HCT116 (cell line): ENCODE measurements around the gene DHX34. TPM values are rescaled to one million over a fixed set of nuclear protein-coding genes. Genes with fewer than 3 reads are reported as not detected.
A peak's percentile ranks its signal among the peaks of the same experiment; 100 is the strongest.

Source experiments
- ATAC-seq: fragments of 200-7000 bp; cut with Tn5 transposase; 2 replicates; pipeline ENCODE4 v1.9.1; 2020; ENCODE audit warnings: mild to moderate bottlenecking, moderate library complexity
- BruUV-seq: library from RNA; stranded (reverse); fragments of 400-500 nt; replicated peaks from 2 replicates; lab custom pipeline; 2021; lab: Mats Ljungman, UMichigan
- CTCF ChIA-PET: fragments of 300-600 bp; sonication (Branson Sonifier 250); formaldehyde crosslinking; loops from one replicate; lab custom pipeline; 2021; ENCODE audit warnings: antibody characterized with exemption; lab: Charles Lee
- POLR2A ChIA-PET: fragments of 300-600, 350-600 bp; sonication (Branson Sonifier 250); formaldehyde crosslinking; loops from one replicate; lab custom pipeline; 2021; ENCODE audit warnings: antibody characterized with exemption; lab: Charles Lee
- RAD21 ChIA-PET, 2 experiments: fragments of 300-600 bp; sonication (Branson Sonifier 250); formaldehyde crosslinking; loops; one replicate each; lab custom pipeline; 2023; ENCODE audit warnings: low total read pairs in 2 of 2; ENCODE audit not compliant: uncharacterized antibody in 2 of 2, unreplicated experiment in 2 of 2, low non-redundant PET in 1 of 2; lab: Charles Lee
- DNase-seq: peaks from one replicate; pipeline ENCODE4 v3.0.0-alpha.2; 2010; ENCODE audit warnings: low read depth, low spot score
- H2AFZ ChIP-seq: fragments of 200-600 bp; shearing (Covaris generic), sonication (generic); 2 replicates; pipeline ENCODE4 v1.6.1; 2017; ENCODE audit warnings: low read depth, mixed run types, mixed read lengths, antibody characterized with exemption, low read length; ENCODE audit not compliant: poor library complexity, severe bottlenecking
- H3K27ac ChIP-seq: 2 replicates; pipeline ENCODE4 v1.5.1; 2012; ENCODE audit warnings: low read depth, low read length
- H3K27me3 ChIP-seq: fragments of 200-600 bp; sonication (generic); 2 replicates; pipeline ENCODE4 v1.6.1; 2016; ENCODE audit warnings: mixed run types, low read length, mixed read lengths; ENCODE audit not compliant: insufficient read depth
- H3K36me3 ChIP-seq, 2 experiments: fragments of 200-500 bp in 1 of 2; fragments of 200-600 bp in 1 of 2; sonication (Bioruptor generic) in 1 of 2; sonication (generic) in 1 of 2; 2 replicates each; pipeline versions ENCODE4 v1.5.1 to v1.6.1; 2014 to 2016; ENCODE audit warnings: low read length in 2 of 2, inconsistent platforms in 1 of 2, mixed read lengths in 1 of 2, mixed run types in 1 of 2; ENCODE audit not compliant: insufficient read depth in 2 of 2, control insufficient read depth in 1 of 2
- H3K4me1 ChIP-seq, 2 experiments: fragments of 200-600 bp in 1 of 2; sonication (generic) in 1 of 2; 2 replicates each; pipeline versions ENCODE4 v1.5.1 to v1.6.1; 2012 to 2017; ENCODE audit warnings: low read length in 2 of 2, inconsistent platforms in 1 of 2, mild to moderate bottlenecking in 1 of 2, mixed read lengths in 1 of 2, mixed run types in 1 of 2, moderate library complexity in 1 of 2; ENCODE audit not compliant: insufficient read depth in 2 of 2, control insufficient read depth in 1 of 2
- H3K4me2 ChIP-seq: fragments of 200-600 bp; sonication (generic); 2 replicates; pipeline ENCODE4 v1.6.1; 2017; ENCODE audit warnings: mixed run types, low read length, mixed read lengths
- H3K4me3 ChIP-seq, 2 experiments: fragments of 200-600 bp in 1 of 2; sonication (generic) in 1 of 2; replicated peaks in 1 of 2; 2 replicates each; pipeline ENCODE4 v1.5.1; 2011 to 2016; ENCODE audit warnings: low read length in 2 of 2, control low read depth in 1 of 2, low read depth in 1 of 2, mild to moderate bottlenecking in 1 of 2, mixed read lengths in 1 of 2, mixed run types in 1 of 2
- H3K79me2 ChIP-seq: fragments of 200-600 bp; sonication (generic); 2 replicates; pipeline ENCODE4 v1.6.1; 2017; ENCODE audit warnings: mild to moderate bottlenecking, mixed run types, low read length, moderate library complexity, mixed read lengths; ENCODE audit not compliant: insufficient read depth
- H3K9ac ChIP-seq: fragments of 200-600 bp; sonication (generic); 2 replicates; pipeline ENCODE4 v1.6.1; 2016; ENCODE audit warnings: low read length, mixed read lengths
- H3K9me2 ChIP-seq: fragments of 200-600 bp; sonication (generic), shearing (Covaris generic); 2 replicates; pipeline ENCODE4 v1.6.1; 2017; ENCODE audit warnings: mixed run types, mild to moderate bottlenecking, moderate library complexity; ENCODE audit not compliant: insufficient read depth
- H3K9me3 ChIP-seq, 2 experiments: fragments of 200-500 bp in 1 of 2; fragments of 200-600 bp in 1 of 2; sonication (Bioruptor generic) in 1 of 2; sonication (generic) in 1 of 2; 2 replicates each; pipeline ENCODE4 v1.6.1; 2014 to 2017; ENCODE audit warnings: low read length in 2 of 2, mixed read lengths in 2 of 2, inconsistent platforms in 1 of 2, low read depth in 1 of 2, mild to moderate bottlenecking in 1 of 2, mixed run types in 1 of 2, moderate library complexity in 1 of 2; ENCODE audit not compliant: control insufficient read depth in 1 of 2, insufficient read depth in 1 of 2
- H4K20me1 ChIP-seq: fragments of 200-600 bp; sonication (generic), shearing (Covaris generic); 2 replicates; pipeline ENCODE4 v1.6.1; 2017; ENCODE audit warnings: mixed run types, mild to moderate bottlenecking, moderate library complexity; ENCODE audit not compliant: insufficient read depth
- CBX3 ChIP-seq: IDR thresholded peaks from 2 replicates; pipeline ENCODE4 v1.6.1; 2012; ENCODE audit warnings: low read depth
- CEBPB ChIP-seq: IDR thresholded peaks from 2 replicates; pipeline ENCODE4 v1.6.1; 2012; ENCODE audit warnings: low read depth
- EZH2 ChIP-seq: fragments of 200-600 bp; sonication (generic); IDR thresholded peaks from 2 replicates; pipeline ENCODE4 v1.6.1; 2017; ENCODE audit warnings: antibody characterized with exemption, mixed run types
- EZH2phosphoT487 ChIP-seq: fragments of 200-600 bp; IDR thresholded peaks from 2 replicates; pipeline ENCODE4 v1.6.1; 2018; ENCODE audit warnings: antibody characterized with exemption, borderline replicate concordance
- FOSL1 ChIP-seq: IDR thresholded peaks from 2 replicates; pipeline ENCODE4 v1.6.1; 2012; ENCODE audit warnings: low read depth
- JUND ChIP-seq: IDR thresholded peaks from 2 replicates; pipeline ENCODE4 v1.6.1; 2012
- POLR2AphosphoS5 ChIP-seq: IDR thresholded peaks from 2 replicates; pipeline ENCODE4 v1.6.1; 2011; ENCODE audit warnings: mild to moderate bottlenecking, low read depth, low read length, moderate library complexity
- SIN3A ChIP-seq: IDR thresholded peaks from 2 replicates; pipeline ENCODE4 v1.6.1; 2012; ENCODE audit warnings: low read depth
- SP1 ChIP-seq: IDR thresholded peaks from 2 replicates; pipeline ENCODE4 v1.6.1; 2012; ENCODE audit warnings: low read depth
- SRF ChIP-seq: IDR thresholded peaks from 2 replicates; pipeline ENCODE4 v1.6.1; 2012; ENCODE audit warnings: low read depth
- YY1 ChIP-seq: IDR thresholded peaks from 2 replicates; pipeline ENCODE4 v1.6.1; 2011; ENCODE audit warnings: low read length, low read depth, moderate library complexity, mild to moderate bottlenecking; ENCODE audit not compliant: insufficient replicate concordance; ENCODE audit errors: extremely low read depth
- ZFX ChIP-seq: fragments of 450-650 bp; IDR thresholded peaks from 2 replicates; pipeline ENCODE4 v1.6.1; 2017
- ZNF274 ChIP-seq: fragments of 200-500 bp; sonication (Bioruptor generic); IDR thresholded peaks from 2 replicates; pipeline ENCODE4 v1.6.1; 2014; ENCODE audit warnings: mild to moderate bottlenecking, low read depth, low read length, inconsistent platforms
- intact Hi-C: fragments of 100-400 bp; cut with micrococcal nuclease; formaldehyde crosslinking; loops from 2 replicates; pipeline ENCODE4 v1.10.0; 2022
- total RNA-seq: library from RNA; stranded (reverse); gene quantifications from one replicate; pipeline ENCODE4 v1.2.1, GENCODE V29; 2021; ENCODE audit not compliant: unreplicated experiment
- TF ChIP-seq, protein P1 (sequence below): IDR thresholded peaks from 2 replicates; pipeline ENCODE4 v1.6.1; 2012
- TF ChIP-seq, protein P2 (sequence below): IDR thresholded peaks from 2 replicates; pipeline ENCODE4 v1.6.1; 2012
- TF ChIP-seq, protein P3 (sequence below): IDR thresholded peaks from 2 replicates; pipeline ENCODE4 v1.6.1; 2011; ENCODE audit warnings: mild to moderate bottlenecking, low read length, moderate library complexity; ENCODE audit not compliant: insufficient replicate concordance; ENCODE audit errors: extremely low read depth

DHX34 gene
- total RNA-seq, 1 experiment from 2014 or later = 30.5 TPM

DNA sequence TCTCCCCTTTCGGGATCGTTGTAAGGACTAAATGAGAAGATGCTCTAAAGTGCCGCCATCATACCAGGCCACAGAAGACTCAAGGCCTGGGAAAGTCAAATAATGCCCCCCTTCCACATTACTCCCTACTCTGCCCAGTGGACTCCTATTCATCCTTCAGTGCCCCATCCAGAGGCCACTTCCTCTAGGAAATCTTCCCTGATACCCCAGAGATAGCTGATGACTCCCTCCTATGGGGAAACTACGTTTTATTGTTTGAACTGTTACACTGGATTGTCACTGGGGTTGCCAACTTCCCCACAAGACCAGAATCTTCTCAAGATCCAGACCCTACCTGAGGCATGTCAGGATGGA lies 56.1 kb downstream of the DHX34 start:
- H3K36me3 ChIP-seq = no peaks in the 10 kb centered on the region
- TF ChIP-seq POLR2AphosphoS5 = no peak
- TF ChIP-seq, protein P1, sequence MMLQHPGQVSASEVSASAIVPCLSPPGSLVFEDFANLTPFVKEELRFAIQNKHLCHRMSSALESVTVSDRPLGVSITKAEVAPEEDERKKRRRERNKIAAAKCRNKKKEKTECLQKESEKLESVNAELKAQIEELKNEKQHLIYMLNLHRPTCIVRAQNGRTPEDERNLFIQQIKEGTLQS = no peak
- TF ChIP-seq, all 23 proteins: peak for 0
- no peaks in the 10 kb centered on the region for H3K4me1 ChIP-seq
- H3K4me2 ChIP-seq = no peak overlapping the region
- ChIA-PET RAD21 (no interaction called here), POLR2A (no interaction called here), CTCF (no interaction called here)
- intact Hi-C loops = no loop called here
- BruUV-seq = no TSS peak
- H2AFZ ChIP-seq = no peak overlapping the region
- ATAC-seq (no peak), DNase-seq (no peak)
- H3K27me3 ChIP-seq = no peaks in the 10 kb centered on the region
- H3K9me2 ChIP-seq = no peaks in the 10 kb centered on the region
- H4K20me1 ChIP-seq = no peaks in the 10 kb centered on the region
- H3K27ac ChIP-seq = no peak overlapping the region
- no peak overlapping the region for H3K9ac ChIP-seq
- no peaks in the 10 kb centered on the region for H3K9me3 ChIP-seq
- H3K79me2 ChIP-seq = no peaks in the 10 kb centered on the region
- no peak overlapping the region for H3K4me3 ChIP-seq

DNA sequence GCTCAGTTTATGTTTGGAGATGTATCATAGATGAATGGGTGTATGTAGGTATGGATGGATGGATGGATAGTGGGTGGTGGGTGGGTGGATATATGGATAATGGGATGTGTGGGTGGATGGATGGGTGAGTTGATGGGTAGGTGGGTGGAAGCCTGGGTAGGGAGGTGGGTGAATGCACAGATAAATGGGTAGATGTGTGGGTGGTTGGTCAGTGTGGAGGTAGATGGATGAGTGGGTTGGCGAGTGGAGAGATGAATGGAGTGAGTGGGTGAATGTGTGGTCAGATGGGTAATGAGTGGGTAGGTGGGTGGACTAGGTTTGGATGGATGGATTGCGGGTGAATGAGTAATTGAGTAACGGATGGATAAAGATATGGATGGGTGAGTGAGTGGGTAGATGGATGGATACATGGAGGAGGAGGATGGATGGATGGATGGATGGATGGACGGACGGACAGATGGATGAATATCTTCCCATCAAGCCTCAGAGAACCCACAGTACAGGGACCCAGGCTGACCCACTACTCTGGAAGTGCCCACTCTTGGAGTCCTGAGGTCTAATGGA lies 56.8 kb downstream of the DHX34 start:
- intact Hi-C loops = no loop called here
- Histone ChIP-seq H3K4me3 (no peak overlapping the region), H3K27ac (no peak overlapping the region), H4K20me1 (no peaks in the 10 kb centered on the region), H3K27me3 (no peaks in the 10 kb centered on the region), H3K9me2 (no peaks in the 10 kb centered on the region), H3K36me3 (no peaks in the 10 kb centered on the region), H3K9me3 (no peaks in the 10 kb centered on the region), H3K4me2 (no peak overlapping the region), H3K79me2 (no peaks in the 10 kb centered on the region), H3K4me1 (no peaks in the 10 kb centered on the region), H2AFZ (no peak overlapping the region), H3K9ac (no peak overlapping the region)
- no peak for ATAC-seq
- POLR2A ChIA-PET = no interaction called here
- RAD21 ChIA-PET = no interaction called here
- DNase-seq = no peak
- BruUV-seq = TSS peak; percentile 29
- CTCF ChIA-PET = no interaction called here
- TF ChIP-seq SIN3A = no peak
- TF ChIP-seq ZNF274 = no peak
- no peak for TF ChIP-seq JUND
- TF ChIP-seq POLR2AphosphoS5 = no peak
- no peak for TF ChIP-seq SP1
- TF ChIP-seq, protein P2, sequence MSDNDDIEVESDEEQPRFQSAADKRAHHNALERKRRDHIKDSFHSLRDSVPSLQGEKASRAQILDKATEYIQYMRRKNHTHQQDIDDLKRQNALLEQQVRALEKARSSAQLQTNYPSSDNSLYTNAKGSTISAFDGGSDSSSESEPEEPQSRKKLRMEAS = no peak
- no peak for TF ChIP-seq CEBPB
- TF ChIP-seq, protein P3, sequence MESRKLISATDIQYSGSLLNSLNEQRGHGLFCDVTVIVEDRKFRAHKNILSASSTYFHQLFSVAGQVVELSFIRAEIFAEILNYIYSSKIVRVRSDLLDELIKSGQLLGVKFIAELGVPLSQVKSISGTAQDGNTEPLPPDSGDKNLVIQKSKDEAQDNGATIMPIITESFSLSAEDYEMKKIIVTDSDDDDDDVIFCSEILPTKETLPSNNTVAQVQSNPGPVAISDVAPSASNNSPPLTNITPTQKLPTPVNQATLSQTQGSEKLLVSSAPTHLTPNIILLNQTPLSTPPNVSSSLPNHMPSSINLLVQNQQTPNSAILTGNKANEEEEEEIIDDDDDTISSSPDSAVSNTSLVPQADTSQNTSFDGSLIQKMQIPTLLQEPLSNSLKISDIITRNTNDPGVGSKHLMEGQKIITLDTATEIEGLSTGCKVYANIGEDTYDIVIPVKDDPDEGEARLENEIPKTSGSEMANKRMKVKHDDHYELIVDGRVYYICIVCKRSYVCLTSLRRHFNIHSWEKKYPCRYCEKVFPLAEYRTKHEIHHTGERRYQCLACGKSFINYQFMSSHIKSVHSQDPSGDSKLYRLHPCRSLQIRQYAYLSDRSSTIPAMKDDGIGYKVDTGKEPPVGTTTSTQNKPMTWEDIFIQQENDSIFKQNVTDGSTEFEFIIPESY = no peak
- no peak for TF ChIP-seq CBX3
- TF ChIP-seq, protein P1 = no peak
- no peak for TF ChIP-seq EZH2phosphoT487
- TF ChIP-seq FOSL1 = no peak
- no peak for TF ChIP-seq ZFX
- TF ChIP-seq SRF = no peak
- TF ChIP-seq YY1 = no peak
- no peak for TF ChIP-seq EZH2
